HG03064 (cell line): ENCODE measurements around the gene ZNF426.
"Not testable (repeated sequence)": the region's sequence is repeated elsewhere in the genome, so short reads cannot be mapped to it uniquely, and the experiment has no call there.

ENCODE experiments used
- ATAC-seq: cut with Tn5 transposase; IDR thresholded peaks from one replicate; pipeline ENCODE4 v1.9.1; 2021; ENCODE audit warnings: low read depth; ENCODE audit not compliant: unreplicated experiment

Gene ZNF426

DNA sequence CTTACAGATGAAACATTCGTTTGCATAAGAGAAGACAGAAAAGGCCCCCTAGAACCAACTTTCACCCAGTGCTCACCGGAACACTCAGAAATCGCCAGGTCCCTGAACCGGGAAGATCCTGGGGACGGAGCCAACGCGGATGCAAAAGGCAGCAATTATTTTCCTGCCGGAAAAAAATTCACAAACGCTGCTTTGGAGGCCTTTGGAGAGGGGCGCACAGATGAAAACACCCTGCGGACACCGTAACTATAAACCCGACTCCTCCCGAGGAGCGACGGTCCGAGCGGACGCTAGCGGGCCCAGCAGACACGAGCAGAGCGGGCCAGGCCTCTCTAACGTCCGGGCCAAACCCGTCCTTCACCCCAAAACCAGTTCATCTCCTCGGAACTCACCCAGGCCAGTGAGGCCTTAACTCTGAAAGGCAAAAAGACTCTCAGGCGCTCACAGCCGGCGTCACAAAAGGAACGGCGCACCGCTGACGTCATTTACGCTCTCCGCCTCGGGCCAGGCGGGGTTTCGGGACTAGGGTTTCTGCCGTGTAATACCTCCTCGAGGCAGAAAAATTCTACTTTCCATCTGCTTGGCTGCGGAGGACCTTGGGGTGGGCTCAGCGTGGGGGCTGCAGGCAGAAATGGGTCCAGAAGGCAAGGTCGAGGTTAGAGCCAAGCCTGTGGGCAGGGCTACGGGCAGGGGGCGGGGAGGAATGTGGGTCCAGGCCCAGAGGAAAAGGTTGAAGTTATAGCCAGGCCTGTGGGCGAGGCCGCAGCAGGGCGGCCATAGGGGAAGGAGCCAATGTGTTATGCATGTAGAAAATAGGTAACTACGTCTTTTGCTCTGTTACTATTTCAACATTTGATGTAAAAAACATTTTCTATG, at the start of gene ZNF426:
Gene ZNF426, minus strand, starts transcription at position 463 of the 876 bp plus-strand sequence. CDS start 2,413 bp downstream, outside the sequence.
- no peak for ATAC-seq

DNA sequence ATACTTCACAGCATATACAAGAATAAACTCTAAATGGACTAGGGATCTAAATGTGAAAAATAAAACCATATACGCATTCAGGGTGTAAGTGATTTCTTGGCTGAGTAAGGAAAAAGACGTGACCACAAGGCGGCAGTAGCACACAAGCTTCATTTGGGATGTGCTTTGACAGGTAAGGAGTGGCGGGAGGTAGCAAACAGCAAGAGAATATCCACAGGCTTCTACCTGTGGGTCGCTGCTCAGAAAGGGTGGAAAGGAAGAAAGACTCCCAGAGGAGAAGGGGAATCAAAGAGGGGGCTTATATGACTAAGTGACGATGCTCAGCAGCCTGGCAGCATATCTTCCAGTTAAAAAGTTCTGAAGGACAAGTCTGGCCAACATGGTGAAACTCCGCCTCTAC, 48.3 kb upstream of the ZNF426 start:
- no peak for ATAC-seq

DNA sequence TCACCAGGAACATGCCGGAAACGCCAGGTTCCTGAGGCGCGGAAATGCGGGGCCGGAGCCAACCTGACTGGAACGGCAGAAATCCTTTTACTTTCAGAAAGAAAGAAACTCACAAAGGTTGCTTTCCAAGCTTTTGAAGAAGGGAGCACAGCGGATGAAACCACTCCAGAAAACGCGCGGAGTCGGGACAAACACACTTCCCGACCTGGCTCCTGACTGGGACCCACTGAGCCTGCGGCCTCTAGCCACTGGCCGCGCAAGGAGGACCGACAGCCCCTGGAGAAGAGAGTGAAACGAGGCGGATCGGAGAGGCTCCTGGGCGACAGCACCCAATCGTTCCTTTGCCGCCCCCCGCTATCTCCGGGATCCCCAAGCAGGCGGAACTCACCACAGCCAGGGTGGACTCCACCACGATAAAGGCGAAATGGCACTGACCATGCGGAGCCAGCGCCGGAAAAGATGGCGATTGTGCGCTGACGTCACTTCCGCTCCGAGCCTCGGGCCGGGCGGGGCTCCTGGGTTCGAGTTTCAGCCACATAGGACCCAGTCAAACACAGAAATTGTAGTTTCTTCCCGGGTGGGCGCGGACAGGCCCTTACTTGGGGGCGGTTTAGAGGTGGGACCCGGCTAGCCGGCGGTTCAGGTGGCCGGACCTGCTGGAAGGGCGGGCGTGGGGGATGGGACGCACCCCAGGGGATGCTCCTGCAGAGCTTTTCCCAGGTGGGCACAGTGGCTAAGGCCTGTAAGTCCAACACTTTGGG, 45.8 kb upstream of the ZNF426 start, which contains the start of gene ZNF121:
Gene ZNF121, minus strand, starts transcription at position 432 of the 761 bp plus-strand sequence. CDS start 16,407 bp downstream, outside the sequence.
- ATAC-seq: peak; percentile 71

DNA sequence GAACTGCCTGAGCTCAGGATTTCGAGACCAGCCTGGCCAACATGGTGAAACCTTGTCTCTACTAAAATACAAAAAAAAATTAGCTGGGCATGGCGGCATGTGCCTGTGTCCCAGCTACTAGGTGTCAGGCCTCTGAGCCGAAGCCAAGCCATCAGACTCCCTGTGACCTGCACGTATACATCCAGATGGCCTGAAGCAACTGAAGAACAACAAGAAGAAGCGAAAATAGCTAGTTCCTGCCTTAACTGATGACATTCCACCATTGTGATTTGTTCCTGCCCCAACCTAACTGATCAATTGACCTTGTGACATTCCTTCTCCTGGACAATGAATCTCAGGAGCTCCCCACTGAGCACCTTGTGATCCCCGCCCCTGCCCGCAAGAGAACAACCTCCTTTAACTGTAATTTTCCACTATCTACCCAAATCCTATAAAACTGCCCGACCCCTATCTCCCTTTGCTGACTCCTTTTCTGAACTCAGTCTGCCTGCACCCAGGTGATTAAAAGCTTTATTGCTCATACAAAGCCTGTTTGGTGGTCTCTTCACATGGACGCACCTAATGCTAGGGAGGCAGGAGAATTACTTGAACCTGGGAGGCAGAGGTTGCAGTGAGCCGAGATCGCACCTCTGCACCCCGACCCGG, 43.8 kb upstream of the ZNF426 start:
- ATAC-seq: not testable (repeated sequence)

DNA sequence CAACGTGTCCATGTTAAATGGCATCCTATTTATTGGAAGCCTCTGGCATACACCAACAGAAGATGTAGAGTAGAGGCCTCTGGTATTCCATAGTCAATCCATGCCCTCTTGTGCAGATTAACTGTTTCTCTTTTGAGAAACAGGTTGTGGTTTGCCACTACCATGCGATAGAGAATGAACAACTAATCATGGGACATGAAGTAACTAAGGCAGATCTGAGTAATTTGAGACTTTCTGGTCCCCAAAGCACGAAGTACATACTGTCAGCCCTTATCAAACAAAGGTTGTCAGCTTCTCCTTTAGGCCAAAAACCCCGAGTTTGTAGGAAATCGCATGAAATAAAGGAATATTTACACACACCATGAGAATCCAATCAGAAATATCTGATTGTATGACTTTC, 42.3 kb upstream of the ZNF426 start:
- no peak for ATAC-seq

DNA sequence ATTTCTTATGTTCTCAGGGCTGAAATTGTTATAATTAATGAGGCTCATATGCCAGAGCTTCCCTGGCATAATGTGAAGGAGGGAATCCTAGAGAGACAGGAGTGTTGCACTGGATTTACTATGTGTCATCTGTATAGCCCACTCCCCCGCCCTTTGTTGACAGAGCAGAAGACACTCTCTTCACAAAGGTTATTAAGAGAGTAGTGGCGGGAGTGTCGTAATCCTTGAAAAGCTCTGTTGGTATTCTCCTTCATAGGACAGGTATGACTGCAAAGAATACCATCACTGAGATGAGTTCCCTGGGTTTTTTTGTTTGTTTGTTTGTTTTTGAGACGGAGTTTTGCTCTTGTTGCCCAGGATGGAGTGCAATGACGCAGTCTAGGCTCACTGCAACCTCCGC, 31.8 kb upstream of the ZNF426 start:
- ATAC-seq: no peak

DNA sequence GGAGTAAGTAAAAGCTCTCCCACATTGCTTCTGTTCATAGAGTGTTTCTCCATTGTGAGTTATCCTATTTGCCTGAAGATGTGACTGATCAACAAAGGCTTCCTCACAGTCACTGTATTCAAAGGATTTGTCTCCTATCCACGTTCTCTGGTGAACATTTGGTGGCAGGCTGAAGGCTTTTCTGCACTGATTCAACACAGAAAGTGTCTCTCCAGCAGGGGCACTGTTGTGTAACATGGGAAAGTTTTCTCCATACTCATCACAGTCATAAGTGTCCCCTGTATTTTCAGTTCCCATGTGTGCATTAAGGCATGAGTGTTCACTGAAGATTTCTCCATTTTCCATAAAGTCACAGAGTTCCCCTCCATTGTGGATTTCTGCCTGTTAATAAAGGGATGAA, 28.3 kb upstream of the ZNF426 start:
- no peak for ATAC-seq

DNA sequence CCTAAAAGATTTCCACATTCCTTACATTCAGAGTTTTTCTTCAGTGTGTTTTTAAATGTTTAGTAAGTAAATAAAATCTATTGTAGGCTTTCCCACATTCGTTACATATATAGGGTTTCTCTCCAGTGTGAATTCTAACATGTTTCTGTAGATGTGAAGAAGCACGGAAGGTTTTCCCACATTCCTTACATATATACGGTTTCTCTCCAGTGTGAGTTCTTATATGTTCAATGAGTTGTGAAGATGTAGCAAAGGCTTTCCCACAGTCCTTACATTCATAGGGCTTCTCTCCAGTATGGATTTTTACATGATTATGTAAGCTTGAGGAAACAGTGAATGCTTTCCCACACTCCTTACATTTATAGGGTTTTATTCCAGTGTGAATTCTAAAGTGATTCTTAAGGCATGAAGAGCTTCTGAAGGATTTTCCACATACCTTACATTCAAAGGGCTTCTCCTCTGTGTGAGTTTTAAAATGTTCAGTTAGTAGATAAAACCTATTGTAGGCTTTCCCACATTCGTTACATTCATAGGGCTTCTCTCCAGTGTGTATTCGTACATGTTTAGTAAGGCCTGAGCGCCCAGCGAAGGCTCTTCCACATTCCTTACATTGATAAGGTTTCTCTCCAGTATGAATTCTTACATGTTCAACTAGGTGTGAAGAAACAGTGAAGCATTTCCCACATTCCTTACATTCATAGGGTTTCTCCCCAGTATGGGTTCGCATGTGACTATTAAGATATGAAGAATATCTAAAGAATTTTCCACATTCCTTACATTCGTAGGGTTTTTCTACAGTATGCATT, 27.7 kb upstream of the ZNF426 start:
- no peak for ATAC-seq

DNA sequence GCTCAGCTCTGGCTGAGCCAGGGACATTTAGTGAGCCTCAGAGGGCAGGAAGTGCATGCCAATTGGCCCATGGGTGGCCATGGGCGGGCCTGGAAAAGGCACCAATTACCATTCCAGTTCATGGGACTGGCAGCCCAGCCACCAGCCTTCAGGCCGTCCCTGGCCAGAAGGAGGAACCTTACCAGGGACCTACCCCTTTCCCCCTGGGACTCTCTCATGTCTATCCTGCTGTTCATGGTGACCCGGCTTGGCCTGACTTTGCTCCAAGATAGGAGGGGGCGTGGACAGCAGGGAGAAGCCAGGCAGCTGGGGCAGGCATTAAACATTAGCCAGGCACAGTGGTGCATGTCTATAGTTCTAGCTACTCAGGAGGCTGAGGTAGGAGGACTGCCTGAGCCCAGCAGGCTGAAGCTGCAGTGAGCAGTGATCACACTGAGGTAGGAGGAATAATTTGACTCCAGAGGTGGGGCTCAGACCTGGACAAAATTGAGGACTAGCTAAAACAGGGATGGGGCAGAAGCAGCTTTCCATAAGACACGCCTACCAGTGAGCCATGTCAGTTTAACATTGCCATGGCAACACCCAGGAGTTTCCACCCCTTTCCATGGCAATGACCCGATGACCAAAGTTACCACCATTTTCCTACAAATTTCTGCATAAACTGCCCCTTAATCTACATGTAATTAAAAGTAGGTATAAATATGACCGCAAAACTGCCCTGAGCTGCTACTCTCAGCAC, 14.3 kb upstream of the ZNF426 start:
- no peak for ATAC-seq

DNA sequence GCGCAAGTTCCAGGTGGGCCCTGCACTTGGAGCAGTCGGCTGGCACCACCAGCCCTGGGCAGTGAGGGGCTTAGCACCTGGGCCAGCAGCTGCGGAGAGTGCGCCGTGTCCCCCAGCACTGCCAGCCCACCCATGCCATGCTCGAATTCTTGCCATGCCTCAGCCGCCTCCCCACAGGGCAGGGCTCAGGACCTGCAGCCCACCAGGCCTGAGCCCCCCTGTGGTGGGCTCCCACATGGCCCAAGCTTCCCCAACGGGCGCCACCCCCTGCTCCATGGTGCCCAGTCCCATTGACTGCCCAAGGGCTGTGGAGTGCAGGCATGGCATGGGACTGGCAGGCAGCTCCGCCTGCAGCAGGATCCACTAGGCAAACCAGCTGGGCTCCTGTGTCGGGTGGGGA, 9.4 kb upstream of the ZNF426 start:
- ATAC-seq: no peak

DNA sequence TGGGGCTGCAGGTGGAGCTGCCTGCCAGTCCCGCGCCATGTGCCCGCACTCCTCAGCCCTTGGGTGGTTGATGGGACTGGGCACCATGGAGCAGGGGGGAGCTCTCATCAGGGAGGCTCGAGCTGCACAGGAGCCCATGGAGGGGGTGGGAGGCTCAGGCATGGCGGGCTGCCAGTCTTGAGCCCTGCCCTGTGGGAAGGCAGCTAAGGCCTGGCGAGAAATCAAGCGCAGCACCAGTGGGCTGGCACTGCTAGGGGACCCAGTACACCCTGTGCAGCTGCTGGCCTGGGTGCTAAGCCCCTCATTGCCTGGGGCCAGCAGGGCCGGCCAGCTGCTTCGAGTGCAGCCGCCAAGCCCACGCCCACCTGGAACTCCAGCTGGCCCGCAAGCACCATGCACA, 2.8 kb upstream of the ZNF426 start:
- ATAC-seq: not testable (repeated sequence)

DNA sequence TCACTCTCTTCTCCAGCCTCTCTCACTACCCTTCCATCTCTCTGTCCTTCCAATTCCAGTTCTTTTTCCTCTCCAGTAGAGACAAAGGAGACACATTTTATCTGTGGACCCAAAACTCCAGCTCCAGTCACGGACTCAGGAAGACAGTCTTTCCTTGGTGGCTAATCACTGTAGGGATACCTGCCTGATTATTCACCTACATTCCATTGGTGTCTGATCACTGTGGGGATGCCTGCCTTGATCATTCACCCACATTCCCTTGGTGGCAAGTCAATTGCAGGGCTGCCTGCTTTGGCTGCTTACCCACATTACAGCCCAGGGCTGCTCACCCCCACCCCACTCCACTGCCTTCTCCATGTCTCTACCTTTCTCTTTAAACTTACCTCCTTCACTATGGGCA, 1.5 kb upstream of the ZNF426 start:
- ATAC-seq: not testable (repeated sequence)

DNA sequence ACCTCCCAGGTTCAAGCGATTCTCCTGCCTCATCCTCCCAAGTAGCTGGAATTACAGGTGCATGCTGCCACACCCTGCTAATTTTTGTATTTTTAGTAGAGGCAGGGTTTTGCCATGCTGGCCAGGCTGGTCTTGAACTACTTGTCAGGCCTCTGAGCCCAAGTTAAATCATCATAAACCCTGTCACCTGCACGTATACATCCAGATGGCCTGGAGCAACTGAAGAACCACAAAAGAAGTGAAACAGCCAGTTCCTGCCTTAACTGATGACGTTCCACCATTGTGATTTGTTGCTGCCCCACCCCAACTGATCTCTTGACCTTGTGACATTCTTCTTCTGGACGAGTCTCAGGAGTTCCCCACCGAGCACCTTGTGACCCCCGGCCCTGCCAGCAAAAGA, 756 bp upstream of the ZNF426 start:
- not testable (repeated sequence) for ATAC-seq

DNA sequence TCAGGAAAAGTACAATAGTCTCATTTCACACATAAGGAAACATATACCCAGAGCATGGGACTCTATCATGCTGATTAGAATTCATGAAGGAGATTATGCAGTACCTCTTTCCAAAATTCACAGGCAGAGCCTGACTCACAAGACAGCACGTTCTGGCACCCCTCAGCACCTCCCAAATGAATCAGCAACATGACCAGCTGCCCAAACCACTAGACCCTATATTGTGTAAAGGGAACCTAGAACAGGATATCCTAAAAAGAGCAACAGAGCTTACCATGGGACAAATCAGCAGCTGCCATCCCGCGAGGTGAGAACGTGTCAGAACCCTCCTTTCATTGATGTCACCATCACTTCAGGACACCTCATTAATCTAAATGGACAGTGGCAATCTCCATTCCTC, 2.5 kb downstream of the ZNF426 start:
- ATAC-seq: no peak

DNA sequence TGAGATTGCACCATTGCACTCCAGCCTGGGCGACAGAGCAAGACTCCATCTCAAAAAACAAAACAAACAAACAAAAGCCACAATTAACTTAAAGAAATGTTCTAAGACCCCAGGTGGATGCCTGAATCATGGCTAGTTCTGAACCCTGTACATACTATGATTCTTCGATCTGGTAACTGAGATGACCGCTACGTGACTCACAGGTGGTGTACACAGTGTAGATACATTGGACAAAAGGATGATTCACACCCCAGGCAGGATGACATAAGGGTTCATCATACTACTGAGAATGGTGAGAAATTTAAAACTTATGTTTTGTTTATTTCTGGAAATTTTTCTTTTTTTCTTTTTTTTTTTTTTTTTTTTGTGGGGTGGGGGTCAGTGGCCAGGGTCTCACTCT, 6.5 kb downstream of the ZNF426 start:
- ATAC-seq: no peak

DNA sequence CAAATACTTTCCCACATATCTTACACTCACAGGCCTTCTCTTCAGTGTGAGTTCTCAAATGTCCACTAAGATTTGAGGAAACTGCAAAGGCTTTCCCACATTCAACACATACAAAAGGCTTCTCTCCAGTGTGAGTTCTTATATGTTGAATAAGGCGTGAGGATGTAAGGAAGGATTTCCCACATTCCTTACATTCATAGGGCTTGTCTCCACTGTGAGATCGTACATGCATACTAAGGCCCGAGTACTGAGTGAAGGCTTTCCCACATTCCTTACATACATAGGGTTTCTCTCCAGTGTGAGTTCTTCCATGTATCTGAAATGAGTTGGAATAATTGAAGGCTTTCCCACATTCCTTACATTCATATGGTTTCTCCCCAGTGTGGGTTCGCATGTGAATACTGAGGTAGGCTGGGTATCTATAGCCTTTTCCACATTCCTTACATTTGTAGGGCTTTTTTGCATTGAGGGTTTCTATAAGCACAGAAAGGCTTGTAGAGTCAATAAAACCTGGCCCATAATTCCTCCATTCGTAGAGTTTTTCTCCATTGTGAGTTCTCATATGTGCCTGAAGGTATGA, 9.6 kb downstream of the ZNF426 start:
- ATAC-seq: no peak

DNA sequence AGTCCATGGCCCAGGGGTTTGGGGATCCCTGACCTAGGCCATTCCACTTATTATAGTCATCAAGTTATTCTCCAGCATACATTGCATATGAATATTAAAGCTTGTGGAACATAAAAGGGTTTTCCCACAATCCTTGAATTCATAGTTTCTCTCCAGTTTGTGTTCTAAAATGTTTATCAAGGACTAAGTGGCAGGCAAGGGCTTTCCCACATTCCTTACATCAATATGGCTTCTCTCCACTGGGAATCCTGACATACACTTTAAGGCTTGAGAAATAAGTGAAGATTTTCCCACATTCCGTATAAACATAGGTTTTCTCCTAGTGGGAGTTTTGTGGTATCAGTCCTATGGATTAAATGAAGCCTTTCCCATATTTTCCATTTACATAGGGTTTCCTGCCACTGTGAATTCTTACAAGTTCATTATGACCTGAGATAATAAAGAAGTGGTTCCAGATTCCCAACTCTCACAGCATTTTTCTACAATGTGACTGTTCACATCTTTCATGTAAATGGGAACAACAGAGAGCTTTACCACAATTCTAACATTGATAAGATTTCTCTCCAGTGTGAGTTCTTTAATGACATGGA, 14.5 kb downstream of the ZNF426 start:
- ATAC-seq: no peak

DNA sequence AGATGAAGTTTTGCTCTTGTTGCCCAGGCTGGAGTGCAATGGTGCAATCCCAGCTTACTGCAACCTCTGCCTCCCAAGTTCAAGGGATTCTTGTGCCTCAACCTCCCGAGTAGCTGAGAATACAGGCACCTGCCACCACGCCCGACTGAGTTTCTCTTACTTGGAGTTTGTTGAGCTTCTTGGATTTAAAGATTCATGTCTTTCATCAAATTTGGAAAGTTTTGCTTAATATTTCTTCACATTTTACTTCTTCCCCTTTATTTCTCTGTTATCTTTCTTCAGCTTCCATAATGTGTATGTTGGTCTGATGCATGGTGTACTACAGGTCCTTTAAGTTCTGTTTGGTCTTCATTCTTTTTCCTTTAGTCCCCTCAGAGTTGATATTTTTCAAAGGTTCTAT, 31.2 kb downstream of the ZNF426 start:
- ATAC-seq: no peak

DNA sequence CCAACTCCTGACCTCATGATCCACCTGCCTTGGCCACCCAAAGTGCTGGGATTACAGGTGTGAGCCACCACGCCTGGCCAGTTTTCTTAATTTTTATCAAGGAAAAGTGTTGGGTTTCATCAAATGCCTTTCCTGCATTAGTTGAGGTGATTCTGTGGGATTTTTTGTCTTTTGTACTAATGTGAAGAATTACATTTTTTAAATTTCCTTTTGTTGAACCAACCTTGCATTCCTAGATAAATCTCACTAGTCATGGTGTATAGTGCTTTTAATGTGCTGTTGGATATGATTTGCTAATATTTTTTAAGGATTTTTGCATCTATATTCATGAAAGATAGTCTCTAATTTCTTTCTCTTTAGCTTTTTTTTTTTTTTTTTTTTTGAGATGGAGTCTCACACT, 37.6 kb downstream of the ZNF426 start:
- no peak for ATAC-seq
